T-cell (primary cell): ENCODE results near the gene ACKR2. TPM values are rescaled to one million over a fixed set of nuclear protein-coding genes. Genes with fewer than 3 reads are reported as not detected.

Source experiments
- ATAC-seq, 4 experiments: fragments of 200-7000 bp in 3 of 4; fragments of 150-1000 bp in 1 of 4; cut with Tn5 transposase; replicated peaks in 1 of 4; 1 replicate in 3 of 4; 2 replicates in 1 of 4; pipeline ENCODE4 v1.10.0; 2021; ENCODE audit warnings: moderate library complexity in 3 of 4, mild to moderate bottlenecking in 2 of 4, moderate number of reproducible peaks in 1 of 4
- CTCF ChIA-PET, 2 donors: fragments of 300-600 bp; sonication (Branson Sonifier 250); formaldehyde crosslinking; loops; one replicate each; lab custom pipeline; 2022; ENCODE audit warnings: antibody characterized with exemption in 2 of 2; lab: Charles Lee
- POLR2A ChIA-PET, 2 donors: fragments of 300-600 bp; sonication (Branson Sonifier 250); formaldehyde crosslinking; loops; one replicate each; lab custom pipeline; 2022; ENCODE audit warnings: antibody characterized with exemption in 2 of 2; lab: Charles Lee
- DNase-seq, 35 experiments: peaks; one replicate each; pipeline versions ENCODE4 v3.0.0 to v3.0.0-alpha.2; 2013 to 2023
- H3K27ac ChIP-seq: one replicate; pipeline ENCODE4 v1.5.1; 2013; ENCODE audit warnings: low read length
- H3K27me3 ChIP-seq, 2 experiments: replicated peaks in 1 of 2; 1 replicate in 1 of 2; 2 replicates in 1 of 2; pipeline versions ENCODE4 v1.6.1 to v1.7.0; 2013; ENCODE audit warnings: low read length in 1 of 2, mixed read lengths in 1 of 2; ENCODE audit not compliant: control insufficient read depth in 2 of 2, insufficient read depth in 2 of 2; ENCODE audit errors: extremely low read depth in 1 of 2
- H3K36me3 ChIP-seq, 2 donors: 1 replicate in 1 of 2; 2 replicates in 1 of 2; pipeline versions ENCODE4 v1.6.1 to v1.7.0; 2013; ENCODE audit warnings: low read length in 1 of 2; ENCODE audit not compliant: control insufficient read depth in 2 of 2, insufficient read depth in 1 of 2; ENCODE audit errors: extremely low read depth in 1 of 2
- H3K4me1 ChIP-seq, 2 experiments: 1 replicate in 1 of 2; 2 replicates in 1 of 2; pipeline versions ENCODE4 v1.6.1 to v1.7.0; 2013; ENCODE audit warnings: low read length in 2 of 2, mixed read lengths in 1 of 2; ENCODE audit not compliant: insufficient read depth in 2 of 2, control insufficient read depth in 1 of 2; ENCODE audit errors: extremely low read depth in 1 of 2
- H3K4me3 ChIP-seq, 2 donors: 1 replicate in 1 of 2; 2 replicates in 1 of 2; pipeline versions ENCODE4 v1.5.1 to v1.7.0; 2013; ENCODE audit warnings: mild to moderate bottlenecking in 2 of 2, low read length in 1 of 2, moderate library complexity in 1 of 2; ENCODE audit not compliant: control insufficient read depth in 1 of 2; ENCODE audit errors: extremely low read depth in 1 of 2
- H3K9me3 ChIP-seq: 2 replicates; pipeline ENCODE4 v1.7.0; 2013
- H3K27ac Mint-ChIP-seq, 2 donors: one replicate each; pipeline ENCODE4 v1.8.0; 2020 to 2021; ENCODE audit warnings: mild to moderate bottlenecking in 2 of 2, mixed read lengths in 2 of 2
- H3K27me3 Mint-ChIP-seq, 2 donors: one replicate each; pipeline ENCODE4 v1.8.0; 2021 to 2022; ENCODE audit warnings: mixed read lengths in 2 of 2
- H3K36me3 Mint-ChIP-seq: one replicate; pipeline ENCODE4 v1.8.0; 2021; ENCODE audit warnings: mixed read lengths
- H3K4me1 Mint-ChIP-seq, 3 donors: one replicate each; pipeline ENCODE4 v1.8.0; 2020 to 2022; ENCODE audit warnings: mixed read lengths in 3 of 3, mild to moderate bottlenecking in 1 of 3
- H3K4me3 Mint-ChIP-seq, 3 donors: one replicate each; pipeline ENCODE4 v1.8.0; 2020 to 2022; ENCODE audit warnings: mild to moderate bottlenecking in 3 of 3, mixed read lengths in 3 of 3, moderate library complexity in 3 of 3
- H3K9me3 Mint-ChIP-seq, 3 donors: one replicate each; pipeline ENCODE4 v1.8.0; 2020 to 2022; ENCODE audit warnings: mixed read lengths in 3 of 3
- WGBS: methylation state at CpG from one replicate; pipeline ENCODE4 v1.1.5; 2013; ENCODE audit warnings: missing lambda C conversion rate; ENCODE audit not compliant: insufficient coverage; 5-methylcytosine and 5-hydroxymethylcytosine counted together
- total RNA-seq, 35 experiments: library from RNA in 6 of 35; stranded (reverse) in 6 of 35; fragments of 120-200 nt in 1 of 35; gene quantifications; one replicate each; pipeline versions ENCODE4 v1.2.1 to v1.2.4 and lab custom pipeline; 2013 to 2026

ACKR2 gene
- total RNA-seq, 5 donors from 2014 or later (not counting 1 experiment from before 2014, with no cell fraction given), result 0.20 to 1.2 (median 0.80) TPM; not detected in 1

- DNase-seq (no peak), ATAC-seq (no peak)
- peaks cover 16 to 22% of the 10 kb centered on the region in 2 donors for H3K27me3 Mint-ChIP-seq
- H3K4me3 Mint-ChIP-seq, result no peak overlapping the region
- H3K27ac Mint-ChIP-seq, result no peak overlapping the region
- Histone ChIP-seq H3K4me1 (peaks cover 0 to 8% of the 10 kb centered on the region in 2 experiments), H3K36me3 (no peaks in the 10 kb centered on the region), H3K4me3 (no peak overlapping the region), H3K9me3 (no peaks in the 10 kb centered on the region), H3K27me3 (peaks cover 0 to 7% of the 10 kb centered on the region in 2 experiments), H3K27ac (no peak overlapping the region)
- CTCF ChIA-PET, result no interaction called here
- H3K36me3 Mint-ChIP-seq, result peaks cover 6% of the 10 kb centered on the region
- WGBS, result 64% methylated on average over 2 of the region's 3 CpGs
- H3K4me1 Mint-ChIP-seq, result peaks cover 5 to 6% (median 5%) of the 10 kb centered on the region in 3 donors
- peaks cover 4 to 14% (median 8%) of the 10 kb centered on the region in 3 donors for H3K9me3 Mint-ChIP-seq
- POLR2A ChIA-PET, result no interaction called here
Measured at GRCh38 chr3:42901073-42901415, 91.8 kb downstream of the ACKR2 start.

- peaks cover 12 to 17% (median 14%) of the 10 kb centered on the region in 3 donors for H3K4me1 Mint-ChIP-seq
- H3K36me3 ChIP-seq, result no peaks in the 10 kb centered on the region
- H3K4me1 ChIP-seq, result peaks cover 0 to 14% of the 10 kb centered on the region in 2 experiments
- H3K27ac ChIP-seq, result no peak overlapping the region
- peaks cover 4 to 14% (median 8%) of the 10 kb centered on the region in 3 donors for H3K9me3 Mint-ChIP-seq
- WGBS, result no CpG with 5 or more reads among the region's 2 CpGs
- ATAC-seq (no peak), DNase-seq (no peak)
- ChIA-PET POLR2A (no interaction called here), CTCF (no interaction called here)
- no peaks in the 10 kb centered on the region for H3K9me3 ChIP-seq
- H3K36me3 Mint-ChIP-seq, result peaks cover 13% of the 10 kb centered on the region
- no peak overlapping the region for H3K4me3 ChIP-seq
- no peak overlapping the region for H3K4me3 Mint-ChIP-seq
- peaks cover 25 to 31% of the 10 kb centered on the region in 2 donors for H3K27me3 Mint-ChIP-seq
- H3K27ac Mint-ChIP-seq, result no peak overlapping the region
- peaks cover 0 to 20% of the 10 kb centered on the region in 2 experiments for H3K27me3 ChIP-seq
Measured at GRCh38 chr3:42902257-42902656, 93.0 kb downstream of the ACKR2 start.

DNA sequence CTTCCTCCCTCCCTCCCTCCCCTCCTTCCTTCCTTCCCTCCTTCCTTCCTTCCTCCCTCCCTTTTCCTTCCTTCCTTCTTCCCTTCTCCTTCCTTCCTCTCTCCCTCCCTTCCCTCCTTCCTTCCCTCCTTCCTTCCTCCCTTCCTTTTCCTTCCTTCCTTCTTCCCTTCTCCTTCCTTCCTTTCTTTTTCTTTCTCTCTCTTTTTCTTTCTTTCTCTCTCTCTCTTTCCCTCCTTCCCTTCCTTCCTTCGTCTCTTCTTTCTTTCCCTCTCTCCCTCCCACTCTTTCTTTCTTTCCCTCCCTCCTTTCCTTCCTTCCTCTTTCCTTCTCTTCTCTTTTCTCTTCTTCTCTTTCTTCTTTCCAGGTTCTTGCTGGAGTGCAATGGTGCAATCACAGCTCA is 94.8 kb downstream of the ACKR2 start:
- DNase-seq (no peak), ATAC-seq (no peak)
- CTCF ChIA-PET, result no interaction called here
- POLR2A ChIA-PET, result interaction anchor here in 1 of 2 donors (0.8 kb wide), 1 partner anchor 217 kb away, joined by 12 read pairs; no protein-coding TSS in a partner anchor
- H3K4me1 ChIP-seq, result peaks cover 0 to 14% of the 10 kb centered on the region in 2 experiments
- peaks cover 0 to 27% of the 10 kb centered on the region in 2 experiments for H3K27me3 ChIP-seq
- Mint-ChIP-seq H3K36me3 (peaks cover 13% of the 10 kb centered on the region), H3K4me3 (no peak overlapping the region), H3K9me3 (peaks cover 4 to 14% (median 8%) of the 10 kb centered on the region in 3 donors), H3K27me3 (peaks cover 32 to 44% of the 10 kb centered on the region in 2 donors), H3K4me1 (peaks cover 13 to 19% (median 15%) of the 10 kb centered on the region in 3 donors), H3K27ac (no peak overlapping the region)
- H3K4me3 ChIP-seq, result no peak overlapping the region
- H3K36me3 ChIP-seq, result no peaks in the 10 kb centered on the region
- no peaks in the 10 kb centered on the region for H3K9me3 ChIP-seq
- whole genome bisulfite sequencing, result 90% methylated on average over 1 of the region's 1 CpG
- no peak overlapping the region for H3K27ac ChIP-seq

GRCh38 chr3:42905740-42906069 is 96.5 kb downstream of the ACKR2 start:
- Histone ChIP-seq H3K4me1 (peaks cover 0 to 14% of the 10 kb centered on the region in 2 experiments), H3K4me3 (peak overlapping the region; percentile 33 to 60), H3K36me3 (no peaks in the 10 kb centered on the region), H3K9me3 (no peaks in the 10 kb centered on the region), H3K27me3 (peaks cover 0 to 27% of the 10 kb centered on the region in 2 experiments), H3K27ac (no peak overlapping the region)
- Mint-ChIP-seq H3K4me3 (peak overlapping the region; percentile 65 to 88 (median 76)), H3K27me3 (peaks cover 32 to 44% of the 10 kb centered on the region in 2 donors), H3K9me3 (peaks cover 4 to 18% (median 11%) of the 10 kb centered on the region in 3 donors), H3K4me1 (peaks cover 13 to 19% (median 15%) of the 10 kb centered on the region in 3 donors), H3K27ac (peak overlapping the region; percentile 30 to 74), H3K36me3 (peaks cover 18% of the 10 kb centered on the region)
- ATAC-seq (peak in 3 of 4 experiments; percentile 42 to 60 (median 57)), DNase-seq (no peak)
- CTCF ChIA-PET, result interaction anchor here in 1 of 2 donors (0.6 kb wide), 1 partner anchor 481 kb away, joined by 3 read pairs; no protein-coding TSS in a partner anchor
- no CpG with 5 or more reads among the region's 12 CpGs for WGBS
- POLR2A ChIA-PET, result no interaction called here

DNA sequence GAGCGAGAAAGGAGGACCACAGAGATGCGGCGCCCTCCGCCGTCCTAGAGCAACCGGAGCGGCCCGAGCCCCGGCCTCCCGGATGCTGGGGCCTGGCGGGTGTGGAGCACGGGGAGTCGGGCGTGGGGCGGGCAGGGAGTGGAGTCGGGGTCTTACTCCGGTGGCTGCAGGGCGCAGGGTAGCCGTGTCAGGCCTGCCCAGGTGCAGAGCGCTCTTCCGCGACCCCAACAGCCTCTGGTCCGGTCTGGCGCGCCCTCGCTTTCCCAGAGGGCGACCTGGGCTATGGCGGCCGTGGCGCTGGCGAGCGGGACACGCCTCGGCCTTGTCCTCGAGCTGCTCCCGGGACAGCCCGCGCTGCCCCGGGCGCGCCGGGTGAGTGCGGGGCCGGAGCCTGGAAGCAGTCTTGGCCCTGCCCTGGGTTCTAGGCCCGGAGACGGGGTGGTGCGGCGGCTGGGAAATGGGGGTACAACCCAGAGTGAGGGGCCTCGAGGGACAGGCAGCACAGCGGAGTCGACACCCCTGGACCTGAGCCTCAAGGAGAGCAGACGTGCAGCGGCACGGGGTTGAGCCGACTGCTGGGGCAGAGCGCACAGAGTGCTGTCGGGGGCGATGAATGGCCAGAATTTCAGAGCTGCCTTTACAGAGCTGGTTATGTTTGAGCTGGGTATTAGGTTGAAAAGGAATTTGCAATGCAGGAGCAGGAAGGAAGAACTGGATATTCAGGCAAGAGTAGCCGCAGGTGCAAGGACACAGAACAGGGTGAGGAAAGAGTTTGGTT is 97.0 kb downstream of the ACKR2 start, which contains the start of gene ZNF662:
TSS of gene ZNF662 (plus strand) at position 73 of the 778 bp plus-strand sequence. CDS start 1,973 bp downstream, outside the sequence.
- Mint-ChIP-seq H3K36me3 (peaks cover 18% of the 10 kb centered on the region), H3K27me3 (peaks cover 32 to 41% of the 10 kb centered on the region in 2 donors), H3K4me3 (peak within 1 kb of the TSS; percentile 65 to 88 (median 76)), H3K27ac (peak within 1 kb of the TSS; percentile 30 to 74), H3K9me3 (peaks cover 4 to 18% (median 11%) of the 10 kb centered on the region in 3 donors), H3K4me1 (peaks cover 13 to 19% (median 15%) of the 10 kb centered on the region in 3 donors)
- DNase-seq, result peak in 21 of 35 experiments; percentile 3 to 45 (median 16)
- peaks cover 0 to 27% of the 10 kb centered on the region in 2 experiments for H3K27me3 ChIP-seq
- ChIA-PET CTCF (interaction anchor here in 1 of 2 donors (0.6 kb wide), 1 partner anchor 480 kb away, joined by 3 read pairs; no protein-coding TSS in a partner anchor), POLR2A (no interaction called here)
- H3K4me1 ChIP-seq, result peaks cover 0 to 14% of the 10 kb centered on the region in 2 experiments
- peak; percentile 70 to 86 (median 79) for ATAC-seq
- no peaks in the 10 kb centered on the region for H3K9me3 ChIP-seq
- H3K4me3 ChIP-seq, result peak within 1 kb of the TSS; percentile 33 to 60
- no peak within 1 kb of the TSS for H3K27ac ChIP-seq
- H3K36me3 ChIP-seq, result no peaks in the 10 kb centered on the region
- WGBS, result 14% methylated on average over 54 of the region's 59 CpGs

- Histone ChIP-seq H3K4me3 (no peak overlapping the region), H3K27me3 (peaks cover 0 to 27% of the 10 kb centered on the region in 2 experiments), H3K4me1 (peaks cover 0 to 14% of the 10 kb centered on the region in 2 experiments), H3K9me3 (no peaks in the 10 kb centered on the region), H3K27ac (no peak overlapping the region), H3K36me3 (no peaks in the 10 kb centered on the region)
- CTCF ChIA-PET, result no interaction called here
- Mint-ChIP-seq H3K9me3 (peaks cover 4 to 18% (median 15%) of the 10 kb centered on the region in 3 donors), H3K4me1 (peaks cover 13 to 19% (median 15%) of the 10 kb centered on the region in 3 donors), H3K4me3 (peak overlapping the region; percentile 50 to 88 (median 76)), H3K27ac (peak overlapping the region; percentile 28 to 42), H3K27me3 (peaks cover 32 to 41% of the 10 kb centered on the region in 2 donors), H3K36me3 (peaks cover 18% of the 10 kb centered on the region)
- WGBS, result 85% methylated on average over 4 of the region's 4 CpGs
- no peak for ATAC-seq
- DNase-seq, result no peak
- POLR2A ChIA-PET, result no interaction called here
Measured at GRCh38 chr3:42906848-42907183, 97.6 kb downstream of the ACKR2 start.
